K562 (cell line): ENCODE data around the gene FAM120B. TPM values are rescaled to one million over a fixed set of nuclear protein-coding genes. Genes with fewer than 3 reads are reported as not detected.

Source experiments
- FOXA3 ChIP-seq, 2 experiments: fragments of 450-650 bp in 1 of 2; sonication (generic) in 1 of 2; formaldehyde crosslinking; IDR thresholded peaks in 1 of 2; conservative IDR thresholded peaks in 1 of 2; 2 replicates each; pipeline versions ENCODE4 v1.4.0 to v1.8.0; 2020 to 2022; ENCODE audit warnings: mild to moderate bottlenecking in 2 of 2, missing genetic modification reagents in 1 of 2
- LARP7 ChIP-seq: fragments of 450-650 bp; IDR thresholded peaks from 2 replicates; pipeline ENCODE4 v1.6.1; 2016
- NONO ChIP-seq, 2 experiments: fragments of 200-400 bp in 1 of 2; fragments of 450-650 bp in 1 of 2; formaldehyde crosslinking in 1 of 2; IDR thresholded peaks; 2 replicates each; pipeline ENCODE4 v1.6.1; 2017; ENCODE audit warnings: low read depth in 2 of 2, mild to moderate bottlenecking in 2 of 2, moderate library complexity in 2 of 2, low read length in 1 of 2
- RBBP5 ChIP-seq: fragments of 200-600 bp; sonication (generic); IDR thresholded peaks from 2 replicates; pipeline ENCODE4 v1.6.1; 2012; ENCODE audit warnings: borderline replicate concordance, mild to moderate bottlenecking, low read length, control low read depth, inconsistent platforms; ENCODE audit not compliant: insufficient read depth, poor library complexity, severe bottlenecking
- SMARCC2 ChIP-seq: fragments of 450-650 bp; IDR thresholded peaks from 2 replicates; pipeline ENCODE4 v1.6.1; 2017; ENCODE audit warnings: antibody characterized with exemption, moderate library complexity, mild to moderate bottlenecking, low read depth
- ZNF609 ChIP-seq: sonication (generic); formaldehyde crosslinking; IDR thresholded peaks from 2 replicates; pipeline ENCODE4 v1.8.1; 2023; ENCODE audit warnings: missing genetic modification reagents, mild to moderate bottlenecking, borderline replicate concordance
- polyA plus RNA-seq, 8 experiments: library from polyadenylated mRNA; depleted of rRNA in 4 of 8; stranded (reverse) in 5 of 8; unstranded in 3 of 8; fragments of >200 nt; fragmentation: Nextera tagmentation in 2 of 8; fragmentation: Illumina TruSeq in 1 of 8; extraction: Ambion mirVana in 2 of 8; extraction: Trizol in 1 of 8; gene quantifications; 2 replicates each; pipeline versions ENCODE4 v1.2.1 to v1.2.3, GENCODE V29; 2011 to 2014; ENCODE audit warnings: inconsistent platforms in 1 of 8, missing spikeins in 1 of 8
- total RNA-seq, 7 experiments: library from RNA; depleted of rRNA in 6 of 7; stranded (reverse); fragments of >200 nt in 6 of 7; fragmentation: Illumina TruSeq in 2 of 7; extraction: Trizol in 2 of 7; gene quantifications; 2 replicates each; pipeline versions ENCODE4 v1.2.1 to v1.2.3, GENCODE V29; 2011 to 2021; ENCODE audit warnings: low replicate concordance in 1 of 7
- TF ChIP-seq, protein P1 (sequence below): fragments of 250-450 bp; sonication (Bioruptor Pico); IDR thresholded peaks from 2 replicates; pipeline ENCODE4 v1.4.0; 2020
- TF ChIP-seq, protein P2 (sequence below): sonication (generic); formaldehyde crosslinking; IDR thresholded peaks from 2 replicates; pipeline ENCODE4 v1.8.1; 2022; ENCODE audit warnings: missing genetic modification reagents

Gene FAM120B
- total and polyA plus RNA-seq, 9 of the 15 experiments (the other 6 are each of a cell fraction or from before 2014, with no cell fraction given): 3.5 to 22.6 (median 14.7) TPM

DNA sequence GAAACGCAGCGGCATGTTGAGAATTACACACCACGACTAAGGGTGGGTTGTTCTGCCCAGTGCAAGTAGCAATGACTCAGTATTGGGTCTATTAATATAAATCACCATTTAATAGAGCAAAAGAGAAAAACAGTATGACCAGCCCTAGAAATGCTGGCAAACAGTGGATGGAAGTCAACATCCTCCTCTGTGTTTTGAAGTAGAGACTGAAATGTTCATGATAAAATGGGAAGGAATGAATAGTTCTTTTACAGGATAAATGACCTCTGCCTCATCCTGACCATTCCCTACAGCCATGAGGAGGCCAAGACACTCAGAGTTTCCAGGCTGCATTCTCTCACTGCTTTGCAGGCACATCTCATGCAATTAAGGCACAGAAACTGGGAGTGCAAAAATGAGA, 134.8 kb downstream of the FAM120B start (continued):
- TF ChIP-seq ZNF609 (no peak), FOXA3 (CRISPR knock-in tag; conservative IDR thresholded peaks at IDR 0.05 in 1 of 2, IDR thresholded peaks at IDR 0.05 in 1 of 2) (no peak), LARP7 (no peak), NONO (IDR thresholded peaks at IDR 0.05; ENCODE audit: low read depth in 2 of 2, low read length in 1 of 2) (no peak), RBBP5 (no peak), SMARCC2 (no peak)
- TF ChIP-seq, protein P1, sequence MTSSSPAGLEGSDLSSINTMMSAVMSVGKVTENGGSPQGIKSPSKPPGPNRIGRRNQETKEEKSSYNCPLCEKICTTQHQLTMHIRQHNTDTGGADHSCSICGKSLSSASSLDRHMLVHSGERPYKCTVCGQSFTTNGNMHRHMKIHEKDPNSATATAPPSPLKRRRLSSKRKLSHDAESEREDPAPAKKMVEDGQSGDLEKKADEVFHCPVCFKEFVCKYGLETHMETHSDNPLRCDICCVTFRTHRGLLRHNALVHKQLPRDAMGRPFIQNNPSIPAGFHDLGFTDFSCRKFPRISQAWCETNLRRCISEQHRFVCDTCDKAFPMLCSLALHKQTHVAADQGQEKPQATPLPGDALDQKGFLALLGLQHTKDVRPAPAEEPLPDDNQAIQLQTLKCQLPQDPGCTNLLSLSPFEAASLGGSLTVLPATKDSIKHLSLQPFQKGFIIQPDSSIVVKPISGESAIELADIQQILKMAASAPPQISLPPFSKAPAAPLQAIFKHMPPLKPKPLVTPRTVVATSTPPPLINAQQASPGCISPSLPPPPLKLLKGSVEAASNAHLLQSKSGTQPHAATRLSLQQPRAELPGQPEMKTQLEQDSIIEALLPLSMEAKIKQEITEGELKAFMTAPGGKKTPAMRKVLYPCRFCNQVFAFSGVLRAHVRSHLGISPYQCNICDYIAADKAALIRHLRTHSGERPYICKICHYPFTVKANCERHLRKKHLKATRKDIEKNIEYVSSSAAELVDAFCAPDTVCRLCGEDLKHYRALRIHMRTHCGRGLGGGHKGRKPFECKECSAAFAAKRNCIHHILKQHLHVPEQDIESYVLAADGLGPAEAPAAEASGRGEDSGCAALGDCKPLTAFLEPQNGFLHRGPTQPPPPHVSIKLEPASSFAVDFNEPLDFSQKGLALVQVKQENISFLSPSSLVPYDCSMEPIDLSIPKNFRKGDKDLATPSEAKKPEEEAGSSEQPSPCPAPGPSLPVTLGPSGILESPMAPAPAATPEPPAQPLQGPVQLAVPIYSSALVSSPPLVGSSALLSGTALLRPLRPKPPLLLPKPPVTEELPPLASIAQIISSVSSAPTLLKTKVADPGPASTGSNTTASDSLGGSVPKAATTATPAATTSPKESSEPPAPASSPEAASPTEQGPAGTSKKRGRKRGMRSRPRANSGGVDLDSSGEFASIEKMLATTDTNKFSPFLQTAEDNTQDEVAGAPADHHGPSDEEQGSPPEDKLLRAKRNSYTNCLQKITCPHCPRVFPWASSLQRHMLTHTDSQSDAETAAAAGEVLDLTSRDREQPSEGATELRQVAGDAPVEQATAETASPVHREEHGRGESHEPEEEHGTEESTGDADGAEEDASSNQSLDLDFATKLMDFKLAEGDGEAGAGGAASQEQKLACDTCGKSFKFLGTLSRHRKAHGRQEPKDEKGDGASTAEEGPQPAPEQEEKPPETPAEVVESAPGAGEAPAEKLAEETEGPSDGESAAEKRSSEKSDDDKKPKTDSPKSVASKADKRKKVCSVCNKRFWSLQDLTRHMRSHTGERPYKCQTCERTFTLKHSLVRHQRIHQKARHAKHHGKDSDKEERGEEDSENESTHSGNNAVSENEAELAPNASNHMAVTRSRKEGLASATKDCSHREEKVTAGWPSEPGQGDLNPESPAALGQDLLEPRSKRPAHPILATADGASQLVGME (CRISPR knock-in tag): no peak
- TF ChIP-seq, protein P2, sequence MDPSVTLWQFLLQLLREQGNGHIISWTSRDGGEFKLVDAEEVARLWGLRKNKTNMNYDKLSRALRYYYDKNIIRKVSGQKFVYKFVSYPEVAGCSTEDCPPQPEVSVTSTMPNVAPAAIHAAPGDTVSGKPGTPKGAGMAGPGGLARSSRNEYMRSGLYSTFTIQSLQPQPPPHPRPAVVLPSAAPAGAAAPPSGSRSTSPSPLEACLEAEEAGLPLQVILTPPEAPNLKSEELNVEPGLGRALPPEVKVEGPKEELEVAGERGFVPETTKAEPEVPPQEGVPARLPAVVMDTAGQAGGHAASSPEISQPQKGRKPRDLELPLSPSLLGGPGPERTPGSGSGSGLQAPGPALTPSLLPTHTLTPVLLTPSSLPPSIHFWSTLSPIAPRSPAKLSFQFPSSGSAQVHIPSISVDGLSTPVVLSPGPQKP (CRISPR knock-in tag): no peak
